Measurements from ENCODE around the gene TMEM253. TPM values are rescaled to one million over a fixed set of nuclear protein-coding genes. Genes with fewer than 3 reads are reported as not detected.

The TMEM253 gene
- total RNA-seq, 6 experiments from 2014 or later: 0.18 to 0.35 TPM; not detected in 4

GRCh38 chr14:21061347-21061668, 39.6 kb upstream of the TMEM253 start:
- Mint-ChIP-seq H3K27ac (no peak overlapping the region), H3K4me1 (ENCODE audit: low read depth) (peaks cover 46% of the 10 kb centered on the region), H3K9me3 (no peaks in the 10 kb centered on the region), H3K36me3 (ENCODE audit: low read depth) (no peaks in the 10 kb centered on the region), H3K27me3 (ENCODE audit: insufficient read depth) (peaks cover 3% of the 10 kb centered on the region), H3K4me3 (no peak overlapping the region)
- no peak for TF ChIP-seq CTCF (IDR thresholded peaks at IDR 0.05)
- DNase-seq: no peak

- Mint-ChIP-seq H3K27me3 (ENCODE audit: insufficient read depth) (peaks cover 3% of the 10 kb centered on the region), H3K4me1 (ENCODE audit: low read depth) (peaks cover 38% of the 10 kb centered on the region), H3K27ac (peak overlapping the region; percentile 33; the same call in 1 of the 2 replicates), H3K4me3 (peak overlapping the region; percentile 30; the same call in 1 of the 2 replicates), H3K9me3 (no peaks in the 10 kb centered on the region), H3K36me3 (ENCODE audit: low read depth) (no peaks in the 10 kb centered on the region)
- peak; percentile 66 for DNase-seq
- no peak for TF ChIP-seq CTCF (IDR thresholded peaks at IDR 0.05)
These were observed 37.4 kb upstream of the TMEM253 start for GRCh38 chr14:21063479-21063878.

- Mint-ChIP-seq H3K4me3 (no peak overlapping the region), H3K27me3 (ENCODE audit: insufficient read depth) (peaks cover 6% of the 10 kb centered on the region), H3K4me1 (ENCODE audit: low read depth) (peaks cover 40% of the 10 kb centered on the region), H3K36me3 (ENCODE audit: low read depth) (no peaks in the 10 kb centered on the region), H3K27ac (no peak overlapping the region), H3K9me3 (no peaks in the 10 kb centered on the region)
- no peak for DNase-seq
- TF ChIP-seq CTCF (IDR thresholded peaks at IDR 0.05): peak; percentile 42; the same call in 1 of the 2 replicates
These were observed 33.9 kb upstream of the TMEM253 start for GRCh38 chr14:21066882-21067502.

- peaks cover 4% of the 10 kb centered on the region for H3K27me3 Mint-ChIP-seq (ENCODE audit: insufficient read depth)
- no peaks in the 10 kb centered on the region for H3K9me3 Mint-ChIP-seq
- H3K36me3 Mint-ChIP-seq (ENCODE audit: low read depth): peaks cover 7% of the 10 kb centered on the region
- peaks cover 41% of the 10 kb centered on the region for H3K4me1 Mint-ChIP-seq (ENCODE audit: low read depth)
- TF ChIP-seq CTCF (IDR thresholded peaks at IDR 0.05): peak; percentile 79
- H3K27ac Mint-ChIP-seq: peak overlapping the region; percentile 84
- peak; percentile 38 for DNase-seq
- H3K4me3 Mint-ChIP-seq: peak overlapping the region; percentile 88
These were observed 32.1 kb upstream of the TMEM253 start for GRCh38 chr14:21068521-21069387.

GRCh38 chr14:21069388-21070082, 31.3 kb upstream of the TMEM253 start:
- no peaks in the 10 kb centered on the region for H3K9me3 Mint-ChIP-seq
- H3K27me3 Mint-ChIP-seq (ENCODE audit: insufficient read depth): peaks cover 5% of the 10 kb centered on the region
- no peak for TF ChIP-seq CTCF (IDR thresholded peaks at IDR 0.05)
- H3K4me3 Mint-ChIP-seq: peak overlapping the region; percentile 88
- H3K36me3 Mint-ChIP-seq (ENCODE audit: low read depth): peaks cover 7% of the 10 kb centered on the region
- H3K4me1 Mint-ChIP-seq (ENCODE audit: low read depth): peaks cover 38% of the 10 kb centered on the region
- H3K27ac Mint-ChIP-seq: peak overlapping the region; percentile 84
- no peak for DNase-seq

Data from HFFc6 (cell line).